HEK293T (cell line): ENCODE data around the gene TRIM29.

Experiments used
- FOXA1 ChIP-seq: fragments of 450-650 bp; IDR thresholded peaks from 2 replicates; pipeline ENCODE4 v1.6.1; 2016; ENCODE audit warnings: mild to moderate bottlenecking
- SUZ12 ChIP-seq: fragments of 450-650 bp; IDR thresholded peaks from 2 replicates; pipeline ENCODE4 v1.6.1; 2016; ENCODE audit warnings: mild to moderate bottlenecking
- ZNF384 ChIP-seq: fragments of 450-650 bp; IDR thresholded peaks from 2 replicates; pipeline ENCODE4 v1.6.1; 2016
- TF ChIP-seq, protein P1 (sequence below): fragments of 450-650 bp; IDR thresholded peaks from 2 replicates; pipeline ENCODE4 v1.6.1; 2016

DNA sequence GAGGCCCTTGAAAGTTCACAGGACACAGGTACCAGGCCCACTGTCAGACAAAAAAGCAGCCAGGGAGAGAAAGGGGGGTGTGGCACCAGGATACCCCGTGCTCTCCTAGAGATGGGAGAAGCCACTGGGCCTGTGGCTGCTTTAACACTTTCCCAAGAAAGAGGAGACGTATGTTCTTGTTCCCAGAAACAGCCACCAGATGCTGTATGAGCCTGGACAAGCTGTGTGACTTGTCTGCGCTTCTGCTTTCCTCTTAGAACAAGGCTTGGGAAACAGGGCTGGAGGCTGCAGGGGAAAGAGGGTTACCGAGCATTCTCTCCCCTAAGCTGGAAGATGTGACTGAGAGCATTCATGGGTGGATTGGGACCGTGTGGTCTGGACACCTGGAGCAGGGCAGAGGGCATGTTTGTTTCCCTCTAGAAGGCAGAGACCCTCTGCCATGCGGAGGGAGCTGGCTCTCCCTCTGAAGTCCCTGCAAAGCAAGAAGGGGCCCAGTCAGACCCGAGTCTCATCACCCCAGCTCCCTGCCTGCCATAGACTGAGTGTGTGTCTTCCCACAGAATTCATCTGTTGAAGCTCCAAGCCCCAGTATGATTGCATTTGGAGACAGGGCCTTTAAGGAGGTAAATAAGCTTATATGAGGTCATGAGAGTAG is 74.1 kb downstream of the TRIM29 start:
- TF ChIP-seq FOXA1 (no peak), SUZ12 (no peak), ZNF384 (no peak)
- TF ChIP-seq, protein P1, sequence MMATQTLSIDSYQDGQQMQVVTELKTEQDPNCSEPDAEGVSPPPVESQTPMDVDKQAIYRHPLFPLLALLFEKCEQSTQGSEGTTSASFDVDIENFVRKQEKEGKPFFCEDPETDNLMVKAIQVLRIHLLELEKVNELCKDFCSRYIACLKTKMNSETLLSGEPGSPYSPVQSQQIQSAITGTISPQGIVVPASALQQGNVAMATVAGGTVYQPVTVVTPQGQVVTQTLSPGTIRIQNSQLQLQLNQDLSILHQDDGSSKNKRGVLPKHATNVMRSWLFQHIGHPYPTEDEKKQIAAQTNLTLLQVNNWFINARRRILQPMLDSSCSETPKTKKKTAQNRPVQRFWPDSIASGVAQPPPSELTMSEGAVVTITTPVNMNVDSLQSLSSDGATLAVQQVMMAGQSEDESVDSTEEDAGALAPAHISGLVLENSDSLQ: no peak
